DMS153 treated with DMSO at 0.1 percent for 48 hours (cell line): ENCODE measurements around the gene EEF1AKMT3.
"Not testable (repeated sequence)": the region's sequence is repeated elsewhere in the genome, so short reads cannot be mapped to it uniquely, and the experiment has no call there.

Experiments
- DNase-seq: peaks from one replicate; lab custom pipeline; 2025; ENCODE audit not compliant: unreplicated experiment; lab: John Stamatoyannopoulos, UW

EEF1AKMT3 gene

DNA sequence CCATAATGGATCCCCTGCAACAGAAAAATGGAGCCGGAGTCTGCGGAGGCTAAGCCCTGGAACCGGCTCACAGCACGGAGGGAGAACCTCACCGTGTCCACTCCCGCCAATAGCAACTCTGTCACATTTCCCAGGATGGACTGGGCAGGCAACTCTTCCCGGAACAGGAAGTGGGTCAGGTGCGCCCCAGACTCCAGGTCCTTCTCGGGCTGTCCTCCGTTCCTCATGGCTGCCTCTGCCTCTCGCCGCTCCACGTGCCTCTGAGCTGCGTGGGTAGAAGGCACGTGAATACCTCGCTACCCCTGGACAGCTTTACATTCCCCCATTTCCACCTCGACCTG is 7.8 kb upstream of the EEF1AKMT3 start:
- no peak for DNase-seq

DNA sequence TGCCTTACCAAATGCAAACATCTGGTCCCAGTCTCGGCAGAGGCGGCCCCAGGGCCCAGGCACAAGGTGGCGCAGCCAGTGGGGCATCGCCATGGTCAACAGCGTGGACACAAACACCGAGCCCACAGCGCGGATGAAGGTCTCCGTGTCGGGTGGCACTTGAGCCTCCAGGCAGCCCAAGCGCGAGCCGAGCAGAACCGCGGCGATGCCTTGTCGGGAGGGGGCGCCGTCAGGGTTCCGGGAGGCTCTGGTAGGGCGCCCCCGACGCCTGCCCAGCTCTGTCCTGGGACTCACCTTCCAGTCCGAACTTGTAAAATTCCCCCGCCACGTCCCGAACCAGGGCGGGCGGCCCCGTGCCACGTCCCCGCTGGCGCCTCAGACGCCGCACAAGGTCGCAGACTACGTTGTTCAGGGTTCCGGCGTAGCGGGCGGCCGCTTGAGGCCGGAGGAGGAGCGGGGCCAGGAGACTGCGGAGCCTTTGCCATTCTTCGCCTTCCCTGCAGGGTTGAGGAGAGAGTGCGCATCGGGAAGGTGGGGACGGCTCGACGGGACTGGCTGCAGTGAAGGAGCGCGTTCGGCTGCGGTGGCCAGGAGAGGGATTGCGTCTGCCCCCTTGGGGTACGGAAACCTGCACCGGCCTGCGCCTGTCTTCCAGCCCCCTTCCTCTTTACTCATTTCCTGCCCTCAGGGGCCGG is 7.3 kb upstream of the EEF1AKMT3 start:
- DNase-seq, result no peak

DNA sequence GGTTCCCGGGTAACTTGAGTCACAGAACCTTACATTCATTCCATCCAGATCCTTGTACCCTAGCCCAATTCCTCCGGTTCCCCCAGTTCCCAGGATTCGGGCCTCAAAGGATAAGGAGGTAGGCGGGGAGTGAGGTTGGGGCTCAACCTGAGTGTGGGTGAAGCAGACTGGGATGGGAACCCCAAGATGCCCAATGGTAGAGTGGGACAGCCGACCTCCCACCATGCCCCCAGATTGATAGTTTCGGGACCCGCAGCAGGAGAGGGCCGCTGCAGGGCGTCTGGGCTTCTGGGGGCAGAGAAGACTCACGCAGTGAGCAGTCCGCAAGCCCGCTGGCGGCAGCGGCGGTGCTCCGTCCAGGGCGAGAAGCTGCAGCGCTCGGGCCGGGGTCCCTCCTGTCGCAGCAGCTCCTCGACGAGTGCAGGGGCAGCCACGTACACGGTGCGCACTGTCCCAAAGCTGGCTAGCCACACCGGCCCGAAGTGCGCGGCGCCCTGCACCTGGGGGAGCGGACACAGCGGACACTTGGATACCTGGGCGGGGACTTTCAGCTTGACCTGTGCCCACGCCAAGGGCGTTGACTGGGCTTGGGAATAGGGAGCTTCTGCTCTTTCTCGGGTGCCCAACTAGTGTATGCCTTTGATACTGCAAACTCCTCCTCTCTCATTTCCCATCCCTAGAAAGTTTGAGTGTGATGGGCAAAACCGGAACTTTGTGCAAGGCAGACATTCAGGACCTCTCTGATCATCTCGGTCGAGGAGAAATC is 6.5 kb upstream of the EEF1AKMT3 start:
- DNase-seq, result no peak

DNA sequence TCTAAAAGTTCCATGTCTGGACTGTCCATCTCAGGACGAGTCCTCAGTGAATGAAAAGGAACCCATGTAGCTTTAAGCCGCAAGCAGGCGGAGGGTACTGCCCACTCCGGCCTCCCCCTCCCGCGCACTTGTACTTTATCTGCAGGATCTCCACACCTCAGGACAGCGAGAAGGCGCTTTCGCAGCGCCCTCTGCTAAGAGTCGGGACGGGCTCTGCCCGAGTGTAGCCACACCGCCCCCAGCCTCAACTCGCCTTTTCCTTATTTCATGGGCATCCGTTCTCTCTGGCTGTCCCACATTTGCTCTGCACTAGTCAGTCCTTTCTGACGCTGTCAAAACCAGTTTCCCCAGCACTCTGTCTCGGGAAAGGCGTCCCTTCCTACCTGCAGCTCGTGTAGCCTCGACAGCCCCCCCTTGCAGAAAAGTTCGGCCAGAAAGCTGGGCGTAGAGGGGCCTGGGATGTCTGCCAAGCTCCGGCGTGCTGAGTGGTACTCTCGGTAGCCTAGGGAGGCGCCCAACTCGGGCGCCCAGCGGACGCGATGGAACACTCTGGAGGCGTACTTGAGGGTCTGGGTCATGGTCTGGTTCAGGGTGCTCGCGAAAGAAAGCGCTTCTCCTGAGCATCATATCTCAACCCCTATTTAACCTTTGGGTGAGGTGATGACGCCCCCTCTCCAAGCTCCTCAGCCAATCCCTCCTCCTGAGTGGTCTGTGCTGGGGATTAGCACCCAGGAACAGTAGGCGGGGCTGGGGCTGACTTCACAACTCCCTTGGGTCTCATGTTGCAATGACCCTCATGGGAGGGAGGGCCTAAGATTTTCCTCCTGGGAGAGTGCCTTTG is 5.7 kb upstream of the EEF1AKMT3 start, which contains the start of gene CYP27B1:
Gene CYP27B1 (minus strand): TSS at position 615 of the 841 bp plus-strand sequence. CDS start 37 bp downstream, at position 578.
- DNase-seq, result no peak

DNA sequence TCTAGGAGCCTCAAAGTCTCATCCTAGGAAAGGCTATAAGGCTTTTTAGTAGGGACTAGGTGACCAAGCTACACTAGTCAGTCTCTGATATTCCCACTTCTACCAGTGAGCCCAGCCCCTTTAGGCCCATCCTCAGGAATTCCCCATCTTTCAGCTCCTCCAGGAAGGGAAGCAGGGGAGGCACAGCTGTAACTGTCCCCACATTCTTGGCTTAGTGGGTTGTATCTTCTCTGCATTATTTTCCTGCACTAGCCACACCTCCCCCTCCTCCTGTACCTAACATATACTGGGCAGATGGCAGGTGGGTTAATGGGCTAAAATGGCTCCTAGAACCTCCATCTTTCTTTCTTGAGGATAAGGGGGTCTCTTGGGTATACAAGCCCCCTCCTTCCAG is 5.1 kb upstream of the EEF1AKMT3 start:
- DNase-seq, result no peak

DNA sequence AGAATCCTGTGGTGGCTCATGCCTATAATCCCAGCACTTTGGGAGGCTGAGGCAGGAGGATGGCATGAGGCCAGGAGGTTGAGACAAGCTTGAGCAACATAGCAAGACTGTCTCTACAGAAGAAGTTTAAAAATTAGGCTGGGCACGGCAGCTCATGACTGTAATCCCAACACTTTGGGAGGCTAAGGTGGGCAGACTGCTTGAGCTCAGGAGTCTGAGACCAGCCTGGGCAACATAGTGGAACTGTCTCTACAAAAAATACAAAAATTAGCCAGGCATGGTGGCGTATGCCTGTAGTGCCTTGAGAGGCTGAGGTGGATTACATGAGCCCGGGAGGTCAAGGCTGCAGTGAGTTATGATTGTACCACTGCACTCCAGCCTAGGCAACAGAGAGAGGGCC is 4.5 kb upstream of the EEF1AKMT3 start:
- no peak for DNase-seq

DNA sequence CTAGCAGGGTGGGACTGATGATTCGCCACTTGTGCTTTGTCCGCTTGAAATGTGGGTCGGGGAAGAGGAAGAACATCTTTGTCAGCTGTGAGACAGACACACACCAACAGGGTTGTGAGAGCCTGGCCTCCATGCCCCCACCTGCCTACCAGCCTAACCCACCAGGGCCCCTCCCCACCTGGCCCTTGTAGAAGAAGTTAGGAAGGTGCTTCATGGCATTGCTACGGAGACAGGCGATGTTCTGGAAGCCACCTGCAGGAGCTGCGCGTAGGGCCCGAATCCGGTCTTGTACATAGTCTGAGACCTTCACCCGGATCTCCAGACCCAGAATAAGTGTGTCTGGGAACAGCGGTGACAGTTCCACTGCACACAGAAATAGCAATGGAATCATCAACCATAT is 2.8 kb upstream of the EEF1AKMT3 start:
- DNase-seq, result no peak

DNA sequence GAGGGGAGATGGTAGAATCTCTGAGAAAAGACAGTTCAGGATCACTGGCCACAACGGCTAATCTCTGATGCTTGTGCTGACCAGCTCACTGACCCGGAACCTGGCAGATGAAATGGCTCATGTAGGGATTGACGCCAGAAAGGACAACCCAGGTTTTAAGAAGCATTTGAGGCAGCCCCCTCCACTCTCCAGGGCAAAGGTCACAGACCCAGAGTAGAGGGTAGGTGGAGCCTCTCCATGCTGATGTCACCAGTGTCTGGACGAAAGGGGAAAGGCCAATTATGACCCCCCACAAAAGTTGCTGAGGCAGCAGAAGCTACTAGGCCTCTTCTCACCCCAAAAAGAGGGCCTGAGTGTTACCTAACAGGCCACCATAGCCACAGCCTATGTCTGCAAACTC is 1.7 kb upstream of the EEF1AKMT3 start:
- no peak for DNase-seq

DNA sequence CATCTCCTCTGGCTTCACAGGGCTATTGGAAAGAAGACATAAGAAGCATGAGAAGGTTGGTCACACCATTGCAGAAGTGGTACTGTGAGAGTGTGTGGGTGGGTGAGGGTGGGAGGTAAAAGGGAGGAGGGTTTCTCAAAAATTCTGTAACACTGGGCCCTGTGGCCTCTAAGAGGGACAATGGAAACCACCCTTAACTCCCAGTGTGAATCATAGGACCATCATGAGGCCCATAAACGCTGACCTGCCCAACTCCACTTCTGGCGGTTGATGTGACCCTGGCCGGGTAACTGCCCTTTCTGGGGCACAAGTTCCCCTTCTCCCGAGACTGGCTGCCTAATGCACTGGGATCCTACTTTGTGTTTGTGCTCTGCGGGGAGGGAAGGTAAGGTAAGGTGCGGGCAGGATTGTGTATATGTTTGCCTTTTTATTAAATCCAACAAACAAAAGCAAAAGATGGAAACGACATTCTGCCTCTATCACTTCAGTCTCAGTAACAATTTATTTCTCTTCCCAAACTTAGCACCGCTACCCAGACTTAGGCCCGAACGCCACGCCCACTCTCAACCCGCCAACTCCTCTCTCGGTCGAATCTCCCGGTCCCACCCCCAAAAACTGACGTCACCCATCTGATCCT is 1.1 kb upstream of the EEF1AKMT3 start:
- peak; percentile 86 for DNase-seq

DNA sequence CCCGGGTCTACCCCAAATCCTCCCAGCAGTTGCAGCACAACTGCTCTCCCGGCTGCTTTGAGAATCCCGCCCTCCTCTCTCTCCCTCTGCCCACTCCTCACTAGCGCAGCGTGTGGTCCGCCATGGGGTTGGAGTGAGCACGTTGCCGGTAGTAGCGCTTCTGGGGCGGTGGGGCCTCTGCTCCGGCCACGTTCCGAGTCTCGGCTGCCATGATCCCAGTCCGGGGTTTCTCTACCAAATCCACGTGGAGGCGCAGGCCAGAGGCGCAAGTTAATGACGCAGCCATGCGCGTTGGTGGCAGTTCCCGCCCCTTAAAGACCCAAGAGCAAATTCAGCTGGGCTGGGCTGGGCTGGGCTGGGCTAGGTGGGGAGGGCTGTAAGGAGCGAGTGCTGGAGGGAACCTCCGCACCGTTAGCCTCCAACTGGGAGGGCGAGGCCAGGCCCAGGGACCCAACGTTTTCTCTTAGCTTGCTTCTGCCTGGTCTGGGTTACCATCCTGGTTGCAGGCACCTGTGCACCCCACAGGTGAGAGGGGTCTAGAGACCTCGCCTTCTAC is 463 bp upstream of the EEF1AKMT3 start, which contains the start of gene METTL1:
Gene METTL1 (minus strand): TSS at position 233 of the 556 bp plus-strand sequence. CDS start 22 bp downstream, at position 211.
- DNase-seq, result peak; percentile 86

DNA sequence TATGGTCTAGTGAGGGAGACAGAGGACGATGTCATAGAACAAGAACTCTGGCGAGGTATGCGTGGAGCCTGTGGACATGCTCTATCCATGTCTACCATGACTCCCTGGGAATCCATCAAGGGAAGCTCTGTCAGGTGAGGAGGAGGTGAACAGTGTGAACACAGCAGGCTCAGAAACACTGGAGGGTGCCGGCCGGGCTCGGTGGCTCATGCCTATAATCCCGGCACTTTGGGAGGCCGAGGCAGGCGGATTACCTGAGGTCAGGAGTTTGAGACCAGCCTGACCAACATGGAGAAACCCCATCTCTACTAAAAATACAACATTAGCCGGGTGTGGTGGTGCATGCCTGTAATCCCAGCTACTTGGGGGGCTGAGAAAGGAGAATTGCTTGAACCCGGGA is 2.2 kb downstream of the EEF1AKMT3 start:
- DNase-seq, result not testable (repeated sequence)

DNA sequence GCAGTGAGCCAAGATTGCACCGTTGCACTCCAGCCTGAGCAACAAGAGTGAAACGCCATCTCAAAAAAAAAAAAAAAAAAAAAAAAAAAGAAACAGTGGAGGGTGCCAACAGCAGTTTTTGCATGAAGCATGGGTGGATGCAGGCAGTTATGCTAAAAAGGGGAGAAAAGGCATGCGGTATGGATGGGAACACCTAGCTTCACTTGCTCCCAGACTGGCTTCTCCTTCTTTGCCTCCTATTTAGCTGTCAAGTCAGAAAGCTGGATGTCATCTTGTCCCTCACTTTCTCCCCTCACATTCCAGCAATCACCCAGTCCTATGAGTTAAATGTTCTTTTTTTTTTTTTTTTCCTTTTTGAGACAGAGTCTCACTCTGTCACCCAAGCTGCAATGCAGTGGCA is 2.6 kb downstream of the EEF1AKMT3 start:
- no peak for DNase-seq

DNA sequence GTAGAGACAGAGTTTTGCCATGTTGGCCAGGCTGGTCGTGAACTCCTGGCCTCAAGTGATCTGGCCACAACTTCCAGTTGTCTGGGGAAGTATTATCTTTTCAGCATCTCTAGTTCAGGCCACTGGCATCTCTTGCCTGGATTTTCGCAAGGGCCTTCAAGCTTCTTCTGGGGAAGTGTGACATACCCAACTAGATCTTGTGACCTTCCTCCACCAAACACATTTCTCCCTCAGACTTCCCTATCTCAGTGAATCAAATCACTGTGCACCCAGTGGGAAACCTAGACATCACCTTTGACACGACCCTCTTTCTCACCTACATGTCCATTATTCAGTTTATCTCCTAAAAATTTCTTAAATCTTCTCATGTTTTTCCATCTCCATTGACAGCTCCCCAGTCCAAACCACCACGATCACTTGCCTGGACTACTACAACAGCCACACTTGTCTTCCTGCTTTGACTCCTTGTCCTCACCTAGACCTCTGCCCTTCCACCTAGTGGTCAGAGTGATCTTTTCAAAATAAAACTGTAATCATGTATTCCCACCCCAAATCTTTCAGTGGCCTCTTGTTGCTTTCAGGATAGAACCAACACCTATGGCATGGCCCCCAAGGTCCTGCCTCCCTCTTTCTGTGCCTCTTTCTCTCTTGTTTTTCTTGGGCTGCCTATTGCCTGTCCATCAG is 3.3 kb downstream of the EEF1AKMT3 start:
- no peak for DNase-seq

DNA sequence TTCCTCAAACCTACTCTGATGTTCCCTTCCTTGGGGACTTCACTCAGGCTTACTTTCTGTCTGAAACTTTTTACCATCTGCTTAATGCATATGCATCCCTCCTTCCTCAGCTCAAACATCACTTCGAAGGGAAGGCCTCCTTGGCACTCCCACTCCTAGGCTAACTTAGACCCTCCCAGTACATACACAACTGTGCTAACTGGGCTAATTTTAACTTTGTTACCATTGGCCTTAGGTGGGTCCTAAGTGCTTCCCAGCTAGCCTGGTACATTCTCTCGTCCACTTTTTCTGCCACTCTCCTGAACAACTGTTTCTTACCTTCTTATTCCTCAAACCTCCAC is 3.8 kb downstream of the EEF1AKMT3 start:
- no peak for DNase-seq

DNA sequence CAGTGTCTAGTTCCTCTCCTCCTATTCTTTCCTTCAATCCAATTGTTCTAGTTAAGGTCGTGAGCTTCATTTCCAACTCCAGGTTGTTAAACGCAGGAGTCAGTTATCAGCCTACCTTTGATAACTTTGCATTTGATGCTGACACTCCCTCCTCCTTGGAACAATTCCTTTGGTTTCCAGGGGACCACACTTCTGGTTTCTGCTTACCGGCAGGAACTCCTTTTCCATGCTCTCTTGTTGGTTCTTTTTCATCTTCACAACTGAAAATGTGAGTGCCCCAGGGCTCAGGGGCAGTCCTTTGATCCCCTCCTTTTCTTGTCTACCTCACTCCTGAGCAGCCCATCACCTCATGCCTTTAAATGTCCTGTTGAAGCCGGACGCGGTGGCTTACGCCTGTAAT is 5.0 kb downstream of the EEF1AKMT3 start:
- DNase-seq, result no peak

DNA sequence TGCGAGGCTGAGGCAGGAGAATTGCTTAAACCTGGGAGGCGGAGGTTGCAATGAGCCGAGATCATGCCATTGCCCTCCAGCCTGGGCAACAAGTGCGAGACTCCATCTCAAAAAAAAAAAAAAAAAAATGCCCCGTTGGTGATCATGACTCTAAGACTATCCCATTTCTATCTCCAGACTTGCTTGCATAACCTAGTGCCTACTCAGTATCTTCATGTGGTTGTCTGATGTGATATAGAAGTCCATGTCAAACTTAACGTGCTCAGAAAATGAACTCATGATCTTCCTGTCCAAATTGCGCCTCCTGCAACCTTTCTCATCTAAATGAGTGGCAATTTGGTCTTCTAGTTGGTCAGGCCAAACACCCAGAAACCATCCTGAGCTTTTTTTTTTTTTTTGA is 5.5 kb downstream of the EEF1AKMT3 start:
- DNase-seq, result no peak

DNA sequence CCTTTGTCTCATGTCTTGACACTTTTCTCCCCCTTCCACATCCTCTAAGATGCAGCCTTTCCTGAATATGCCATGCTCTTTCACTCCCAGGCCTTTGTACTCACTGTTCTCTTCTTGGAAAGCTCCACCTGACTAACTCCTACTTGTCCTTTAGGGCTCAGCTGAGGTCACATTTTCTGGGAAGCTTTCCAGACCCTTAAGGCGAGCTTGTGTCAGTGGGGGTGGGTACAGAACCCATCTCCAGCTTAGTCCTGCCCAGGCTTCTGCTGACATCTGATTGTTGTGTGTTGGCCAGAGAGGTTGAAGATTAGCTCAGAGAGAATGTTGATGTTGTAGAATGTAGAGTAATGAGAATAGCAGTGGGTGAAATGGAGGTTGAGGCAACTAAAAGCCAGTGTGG is 7.3 kb downstream of the EEF1AKMT3 start:
- no peak for DNase-seq

DNA sequence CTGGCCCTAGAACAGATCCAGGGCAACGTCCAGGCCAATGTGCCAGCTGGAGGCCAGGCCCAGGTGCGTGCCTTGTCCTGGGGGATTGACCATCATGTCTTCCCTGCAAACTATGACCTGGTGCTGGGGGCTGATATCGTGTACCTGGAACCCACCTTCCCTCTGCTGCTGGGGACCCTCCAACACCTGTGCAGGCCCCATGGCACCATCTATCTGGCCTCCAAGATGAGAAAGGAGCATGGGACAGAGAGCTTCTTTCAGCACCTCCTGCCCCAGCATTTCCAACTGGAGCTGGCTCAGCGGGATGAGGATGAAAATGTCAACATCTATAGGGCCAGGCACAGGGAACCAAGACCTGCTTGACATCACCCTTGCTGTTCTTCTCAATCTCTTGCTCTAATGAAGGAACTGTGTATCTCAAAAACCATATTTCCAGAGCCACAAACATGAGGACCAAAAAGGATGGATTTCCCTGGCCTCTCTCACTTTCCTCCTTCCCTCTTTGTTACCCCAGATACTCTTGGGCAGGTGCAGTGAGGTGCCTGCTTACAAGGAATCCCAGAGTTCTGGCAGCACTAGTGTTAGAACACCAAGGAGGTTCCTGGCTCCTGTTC is 8.0 kb downstream of the EEF1AKMT3 start:
- no peak for DNase-seq

DNA sequence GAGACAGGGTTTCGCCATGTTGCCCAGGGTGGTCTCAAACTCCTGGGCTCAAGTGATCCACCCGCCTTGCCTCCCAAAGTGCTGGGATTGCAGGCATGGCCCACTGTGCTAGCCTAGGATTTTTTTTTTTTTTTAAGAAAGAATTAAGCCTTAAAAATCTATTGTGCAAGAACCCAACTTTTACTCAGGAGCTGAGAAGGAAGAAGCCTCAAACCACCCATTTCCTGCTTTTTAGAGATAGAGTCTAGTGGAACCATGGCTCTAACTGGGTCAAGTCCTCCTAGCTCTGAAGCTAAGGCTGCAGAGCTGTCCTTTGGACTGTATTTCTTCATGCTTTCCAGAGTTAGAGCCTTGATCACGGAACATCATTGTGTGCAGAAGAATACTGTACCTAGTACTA is 8.8 kb downstream of the EEF1AKMT3 start:
- DNase-seq, result no peak

DNA sequence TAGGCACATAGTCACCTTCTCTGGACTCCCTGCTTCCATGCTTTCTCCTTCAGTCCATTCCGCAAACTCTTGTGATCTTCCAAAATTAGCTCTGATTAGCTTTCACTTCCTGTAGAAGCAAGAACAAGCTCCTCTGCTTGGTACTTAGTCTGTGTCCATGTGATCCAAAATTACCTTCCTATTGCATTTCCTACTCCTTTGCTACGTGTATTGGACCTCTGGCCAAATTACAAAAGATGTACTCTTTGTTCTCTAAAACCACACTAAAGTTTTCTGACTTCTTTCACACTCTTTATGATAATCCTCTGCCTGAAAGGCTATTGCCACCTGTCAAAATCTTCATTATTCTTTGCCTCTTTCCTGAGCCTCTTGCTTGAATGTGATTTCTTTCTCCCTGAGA is 9.4 kb downstream of the EEF1AKMT3 start:
- DNase-seq, result no peak
